ENCODE results near the gene GOLPH3L.
A peak's percentile ranks its signal among the peaks of the same experiment; 100 is the strongest.
"Not testable (repeated sequence)": the region's sequence is repeated elsewhere in the genome, so short reads cannot be mapped to it uniquely, and the experiment has no call there.

The GOLPH3L gene

DNA sequence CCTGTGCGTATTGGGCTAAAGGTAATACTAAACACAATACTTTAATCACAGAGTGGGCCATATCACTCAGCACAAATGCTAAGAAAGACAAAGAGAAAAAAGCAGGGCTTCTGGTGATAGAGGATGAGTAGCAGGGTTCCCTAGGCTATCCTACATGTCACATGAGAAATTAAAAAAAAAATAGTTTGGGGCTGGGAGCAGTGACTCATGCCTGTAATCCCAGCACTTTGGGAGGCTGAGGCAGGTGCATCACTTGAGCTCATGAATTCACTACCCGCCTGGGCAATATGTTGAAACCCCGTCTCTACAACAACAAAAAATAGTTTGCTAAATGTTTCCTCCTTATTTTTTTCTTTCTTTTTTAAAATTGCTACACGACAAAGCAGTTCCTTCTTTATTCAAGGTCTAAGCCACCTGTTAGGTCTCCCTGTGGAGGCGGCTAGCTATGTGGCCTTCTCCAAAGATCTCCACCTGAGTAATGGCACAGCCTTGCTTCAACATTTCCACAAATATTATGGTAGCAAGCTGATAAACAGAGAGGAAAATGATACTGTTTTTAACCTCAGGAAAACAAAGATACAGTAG is 69.0 kb downstream of the GOLPH3L start:
- H3K27me3 ChIP-seq (ENCODE audit: control insufficient read depth, insufficient read depth, low read length): no peaks in the 10 kb centered on the region
- H3K36me3 ChIP-seq (ENCODE audit: control insufficient read depth, low read depth, low read length): peaks cover 46% of the 10 kb centered on the region
- H3K4me1 ChIP-seq (ENCODE audit: control insufficient read depth, low read depth, low read length): peaks cover 14% of the 10 kb centered on the region
- no peaks in the 10 kb centered on the region for H3K9me3 ChIP-seq (ENCODE audit: control insufficient read depth, low read depth, low read length)
- H3K27ac ChIP-seq (ENCODE audit: low read length): peak overlapping the region; percentile 76
- peak overlapping the region; percentile 88 for H3K9ac ChIP-seq (ENCODE audit: low read length)
- H3K4me3 ChIP-seq (ENCODE audit: low read length): peak overlapping the region; percentile 79

DNA sequence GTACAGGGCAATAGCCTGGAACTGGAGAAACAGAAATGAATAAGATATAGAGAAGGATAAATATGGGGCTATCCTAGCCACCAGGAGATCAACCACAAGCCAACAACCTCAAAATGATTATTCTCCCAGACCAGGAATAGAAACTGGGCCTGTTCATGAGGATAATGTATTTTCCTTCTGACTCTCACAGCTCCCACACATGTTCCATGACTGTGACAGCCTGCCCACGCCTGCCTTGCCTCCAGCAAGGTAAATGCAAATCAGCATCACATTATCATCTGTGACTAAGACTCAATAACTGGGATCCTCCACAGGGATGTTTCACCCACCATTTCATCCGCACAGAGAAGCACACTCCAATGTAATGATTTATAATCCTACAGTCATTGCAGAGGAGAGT is 70.8 kb downstream of the GOLPH3L start:
- peaks cover 57% of the 10 kb centered on the region for H3K36me3 ChIP-seq (ENCODE audit: control insufficient read depth, low read depth, low read length)
- H3K4me3 ChIP-seq (ENCODE audit: low read length): no peak overlapping the region
- H3K9me3 ChIP-seq (ENCODE audit: control insufficient read depth, low read depth, low read length): no peaks in the 10 kb centered on the region
- H3K4me1 ChIP-seq (ENCODE audit: control insufficient read depth, low read depth, low read length): peaks cover 11% of the 10 kb centered on the region
- H3K27ac ChIP-seq (ENCODE audit: low read length): no peak overlapping the region
- H3K27me3 ChIP-seq (ENCODE audit: control insufficient read depth, insufficient read depth, low read length): no peaks in the 10 kb centered on the region
- no peak overlapping the region for H3K9ac ChIP-seq (ENCODE audit: low read length)

DNA sequence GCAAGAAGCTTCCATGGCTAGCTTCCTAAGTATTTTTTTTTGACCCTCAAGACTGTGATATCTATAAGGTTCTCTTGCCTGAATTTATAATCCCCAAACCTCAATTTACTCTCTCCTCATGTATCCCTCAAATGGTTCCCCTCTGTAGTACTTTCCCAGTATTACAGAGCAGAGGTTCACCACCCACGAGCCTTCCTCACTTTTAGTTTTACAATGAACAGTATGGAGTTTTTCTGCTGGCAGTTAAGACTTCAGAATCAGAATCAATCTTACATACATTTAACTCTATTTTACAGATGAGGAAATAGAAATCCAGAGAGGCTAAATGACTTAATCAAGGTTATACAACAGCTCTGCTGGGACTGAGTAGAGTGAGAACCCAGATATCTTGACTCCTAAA is 72.4 kb downstream of the GOLPH3L start:
- not testable (repeated sequence) for H3K27ac ChIP-seq (ENCODE audit: low read length); H3K4me3 ChIP-seq (ENCODE audit: low read length); H3K9ac ChIP-seq (ENCODE audit: low read length); H3K27me3 ChIP-seq (ENCODE audit: control insufficient read depth, insufficient read depth, low read length); H3K4me1 ChIP-seq (ENCODE audit: control insufficient read depth, low read depth, low read length); H3K9me3 ChIP-seq (ENCODE audit: control insufficient read depth, low read depth, low read length)
- peaks cover 73% of the 10 kb centered on the region for H3K36me3 ChIP-seq (ENCODE audit: control insufficient read depth, low read depth, low read length)

DNA sequence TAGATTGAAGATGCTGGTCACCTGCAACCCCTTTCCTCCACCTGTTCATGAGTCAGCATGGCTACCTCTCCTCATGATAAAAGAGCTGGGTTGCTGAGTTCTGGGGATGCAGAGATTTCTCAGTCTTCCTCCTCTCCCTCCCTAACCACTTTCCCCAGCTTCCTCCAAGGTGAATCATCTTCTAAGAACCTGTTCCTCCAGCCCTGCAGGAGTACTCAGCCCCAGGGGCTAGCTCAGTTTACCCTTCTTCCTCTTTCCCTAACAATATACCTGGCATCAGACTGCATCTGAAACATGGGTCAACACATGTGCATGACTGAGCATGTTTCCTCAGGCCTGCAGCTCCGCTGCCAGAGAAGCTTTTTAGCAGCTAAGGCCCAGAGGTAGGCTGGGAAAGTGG is 72.8 kb downstream of the GOLPH3L start:
- not testable (repeated sequence) for H3K4me1 ChIP-seq (ENCODE audit: control insufficient read depth, low read depth, low read length); H3K27me3 ChIP-seq (ENCODE audit: control insufficient read depth, insufficient read depth, low read length); H3K4me3 ChIP-seq (ENCODE audit: low read length); H3K9me3 ChIP-seq (ENCODE audit: control insufficient read depth, low read depth, low read length); H3K27ac ChIP-seq (ENCODE audit: low read length); H3K9ac ChIP-seq (ENCODE audit: low read length)
- peaks cover 77% of the 10 kb centered on the region for H3K36me3 ChIP-seq (ENCODE audit: control insufficient read depth, low read depth, low read length)

DNA sequence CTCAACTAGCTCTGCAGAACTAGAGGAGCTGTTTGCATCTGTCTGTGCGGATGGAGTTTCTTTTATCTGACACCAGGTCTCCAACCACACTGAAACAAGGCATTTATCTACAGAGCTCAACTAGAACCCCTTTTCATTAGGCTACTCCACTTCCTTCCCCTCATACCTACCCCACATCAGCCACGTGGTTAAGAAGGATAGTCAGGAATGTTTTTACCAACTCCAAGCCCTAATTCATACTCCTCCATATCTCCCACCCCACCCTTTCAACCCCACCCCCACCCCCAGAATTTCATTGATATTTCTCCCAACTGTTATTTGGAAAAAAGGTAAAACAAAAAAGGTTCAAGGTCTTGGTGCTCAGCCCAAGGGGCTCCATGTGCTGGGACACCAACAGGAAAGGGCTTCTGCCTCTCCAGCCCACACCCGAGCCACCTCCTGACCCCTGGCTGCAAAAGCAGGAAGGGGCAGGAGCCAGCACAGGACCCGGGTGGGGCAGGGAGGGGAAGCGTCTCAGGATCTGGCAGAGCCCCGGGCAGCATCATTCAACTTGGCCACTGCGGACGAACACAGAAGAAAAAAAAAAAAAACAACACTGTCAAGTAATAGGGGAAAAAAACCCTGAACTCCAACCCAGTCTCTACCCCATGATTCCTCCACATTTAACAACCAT is 74.5 kb downstream of the GOLPH3L start:
- no peaks in the 10 kb centered on the region for H3K27me3 ChIP-seq (ENCODE audit: control insufficient read depth, insufficient read depth, low read length)
- no peak overlapping the region for H3K4me3 ChIP-seq (ENCODE audit: low read length)
- H3K36me3 ChIP-seq (ENCODE audit: control insufficient read depth, low read depth, low read length): peaks cover 79% of the 10 kb centered on the region

DNA sequence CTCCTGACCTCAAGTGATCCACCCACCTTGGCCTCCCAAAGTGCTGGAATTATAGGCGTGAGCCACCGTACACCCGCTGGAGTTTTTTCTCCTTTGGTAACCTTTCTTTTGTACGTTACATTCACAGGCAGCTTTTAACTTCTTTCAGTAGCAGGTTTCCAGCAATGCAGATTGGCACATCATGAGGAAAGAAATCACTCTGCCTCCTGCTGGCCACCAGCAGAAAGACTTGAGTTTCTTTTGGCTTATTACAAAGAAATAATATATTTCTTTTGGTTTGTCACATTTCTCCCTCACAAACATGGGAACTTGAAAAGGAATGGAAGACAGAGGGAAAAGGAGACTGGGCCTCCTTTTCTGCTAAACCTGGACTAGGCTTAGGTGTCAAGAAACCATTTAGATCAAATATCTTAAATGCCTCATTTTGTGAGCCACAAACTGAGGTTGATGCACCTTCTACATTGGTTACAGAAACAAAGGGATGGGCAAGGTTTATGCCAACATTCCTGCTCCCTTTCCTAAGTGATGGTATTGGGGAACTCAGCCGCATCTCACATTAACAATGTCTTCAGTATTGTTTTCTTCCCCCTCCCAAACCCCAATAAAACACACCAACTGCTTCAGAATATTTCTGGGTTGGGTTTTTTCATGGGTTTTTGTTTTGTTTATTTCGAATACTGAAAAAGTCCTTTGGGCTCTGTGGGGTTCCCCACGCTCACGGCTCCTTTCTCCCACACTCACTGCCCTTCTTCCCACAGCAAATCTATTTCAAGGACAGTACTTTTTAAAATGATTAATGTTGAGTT is 75.3 kb downstream of the GOLPH3L start:
- Histone ChIP-seq H3K36me3 (ENCODE audit: control insufficient read depth, low read depth, low read length) (peaks cover 77% of the 10 kb centered on the region), H3K4me1 (ENCODE audit: control insufficient read depth, low read depth, low read length) (no peaks in the 10 kb centered on the region), H3K27ac (ENCODE audit: low read length) (no peak overlapping the region), H3K9me3 (ENCODE audit: control insufficient read depth, low read depth, low read length) (no peaks in the 10 kb centered on the region), H3K4me3 (ENCODE audit: low read length) (no peak overlapping the region), H3K27me3 (ENCODE audit: control insufficient read depth, insufficient read depth, low read length) (no peaks in the 10 kb centered on the region), H3K9ac (ENCODE audit: low read length) (no peak overlapping the region)

More for the DNA sequence above, 74.5 kb downstream of the GOLPH3L start:
- H3K9ac ChIP-seq (ENCODE audit: low read length): no peak overlapping the region
- H3K9me3 ChIP-seq (ENCODE audit: control insufficient read depth, low read depth, low read length): no peaks in the 10 kb centered on the region
- H3K4me1 ChIP-seq (ENCODE audit: control insufficient read depth, low read depth, low read length): no peaks in the 10 kb centered on the region
- H3K27ac ChIP-seq (ENCODE audit: low read length): no peak overlapping the region

DNA sequence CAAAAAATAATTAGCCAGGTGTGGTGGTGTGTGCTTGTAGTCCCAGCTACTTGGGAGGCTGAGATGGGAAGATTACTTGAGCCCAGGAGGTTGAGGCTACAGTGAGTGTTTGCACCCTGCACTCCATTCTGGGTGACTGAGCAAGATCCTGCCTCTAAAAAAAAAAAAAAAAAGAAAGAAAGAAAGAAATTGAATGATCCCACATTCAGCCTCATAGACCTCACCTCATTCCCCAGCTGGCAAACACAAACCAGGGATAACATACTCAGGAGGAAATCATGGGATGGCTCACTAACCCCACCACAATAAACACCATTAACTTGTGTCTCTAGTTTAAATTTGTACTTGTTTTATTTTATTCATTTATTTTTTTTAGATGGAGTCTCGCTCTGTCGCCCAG is 76.0 kb downstream of the GOLPH3L start:
- Histone ChIP-seq H3K27me3 (ENCODE audit: control insufficient read depth, insufficient read depth, low read length) (no peaks in the 10 kb centered on the region), H3K9me3 (ENCODE audit: control insufficient read depth, low read depth, low read length) (no peaks in the 10 kb centered on the region), H3K27ac (ENCODE audit: low read length) (no peak overlapping the region), H3K4me1 (ENCODE audit: control insufficient read depth, low read depth, low read length) (no peaks in the 10 kb centered on the region), H3K4me3 (ENCODE audit: low read length) (no peak overlapping the region), H3K9ac (ENCODE audit: low read length) (no peak overlapping the region), H3K36me3 (ENCODE audit: control insufficient read depth, low read depth, low read length) (peaks cover 70% of the 10 kb centered on the region)

DNA sequence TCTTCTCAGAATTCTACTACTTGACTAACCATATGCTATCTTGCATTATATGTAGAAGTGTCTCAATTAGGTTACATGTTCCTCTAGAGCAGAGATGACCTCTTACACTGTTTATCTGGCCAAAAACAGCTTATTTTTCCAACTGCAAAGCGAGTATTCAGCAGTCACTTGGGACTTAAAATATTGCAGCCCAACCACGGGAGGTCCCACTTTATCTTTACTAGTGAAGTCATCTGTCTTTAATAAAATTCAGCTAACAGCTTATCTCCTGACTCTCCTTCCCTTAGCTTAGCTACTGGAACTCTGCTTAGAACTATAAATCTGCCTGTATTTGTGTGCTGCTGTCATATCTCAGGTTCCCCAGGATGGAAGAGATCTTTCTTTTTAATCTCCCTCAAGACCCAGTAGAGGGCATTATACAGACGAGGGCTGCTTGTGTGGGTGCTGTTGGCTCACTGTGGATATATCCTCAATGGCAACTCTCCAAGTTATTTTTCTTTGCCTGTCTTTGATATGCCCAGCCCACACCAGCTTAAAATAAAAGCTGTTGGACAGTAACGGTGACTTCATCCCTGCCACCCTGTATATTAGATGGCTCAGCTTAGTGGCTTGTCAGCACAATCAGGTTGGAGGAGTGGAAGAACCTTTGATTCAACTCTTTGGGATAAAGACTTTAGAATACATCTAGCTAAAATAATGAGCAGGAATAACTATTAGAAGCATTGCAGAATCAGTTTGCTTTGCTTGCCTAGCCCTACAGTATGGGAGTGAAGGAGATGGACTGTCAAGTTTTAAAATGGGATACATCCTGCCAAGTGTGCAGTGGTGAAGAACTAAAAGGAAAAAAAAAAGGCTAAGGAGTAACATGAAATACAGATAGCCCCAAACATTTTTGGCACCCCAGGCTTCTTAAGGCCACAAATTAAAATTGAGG is 77.1 kb downstream of the GOLPH3L start:
- no peaks in the 10 kb centered on the region for H3K4me1 ChIP-seq (ENCODE audit: control insufficient read depth, low read depth, low read length)
- no peak overlapping the region for H3K9ac ChIP-seq (ENCODE audit: low read length)
- H3K4me3 ChIP-seq (ENCODE audit: low read length): no peak overlapping the region

DNA sequence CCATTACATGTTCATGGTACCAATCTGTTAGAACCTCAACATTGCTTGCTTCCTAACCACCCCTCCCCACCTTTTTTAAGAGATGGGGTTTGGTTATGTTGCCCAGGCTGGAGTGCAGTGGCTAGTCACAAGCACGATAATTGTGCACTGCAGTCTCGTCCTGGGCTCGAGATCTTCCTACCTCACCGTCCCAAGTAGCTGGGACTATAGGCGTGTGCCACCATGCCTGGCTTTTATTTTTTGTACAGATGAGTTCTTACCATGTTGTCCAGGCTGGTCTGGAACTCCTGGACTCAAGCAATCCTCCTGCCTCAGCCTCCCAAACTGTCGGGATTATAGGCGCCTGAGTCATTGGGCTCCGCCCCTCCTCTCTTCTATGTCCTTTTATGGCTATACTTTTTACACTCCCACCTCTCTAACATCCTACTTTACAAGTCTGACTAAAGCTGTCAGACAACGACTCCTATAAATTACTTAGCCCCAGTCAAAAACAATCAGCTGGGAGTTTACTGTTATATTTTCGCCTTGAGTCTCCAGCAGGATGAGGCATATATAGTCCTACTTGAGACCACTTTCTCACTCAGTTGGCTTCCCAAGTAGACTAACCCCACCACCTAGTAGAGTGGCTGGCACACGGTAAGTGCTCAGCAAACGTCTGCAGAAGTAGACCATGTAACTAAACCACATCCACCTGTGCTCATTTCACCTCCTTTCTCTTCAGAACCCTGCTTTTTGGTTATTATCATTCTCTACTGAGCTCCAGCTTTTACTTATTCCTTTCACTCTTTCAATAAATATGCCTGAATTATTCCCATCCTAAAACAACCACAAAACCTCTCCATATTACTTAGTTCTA is 81.4 kb downstream of the GOLPH3L start:
- no peaks in the 10 kb centered on the region for H3K27me3 ChIP-seq (ENCODE audit: control insufficient read depth, insufficient read depth, low read length)
- no peak overlapping the region for H3K4me3 ChIP-seq (ENCODE audit: low read length)
- peaks cover 6% of the 10 kb centered on the region for H3K4me1 ChIP-seq (ENCODE audit: control insufficient read depth, low read depth, low read length)
- peaks cover 25% of the 10 kb centered on the region for H3K36me3 ChIP-seq (ENCODE audit: control insufficient read depth, low read depth, low read length)
- H3K9ac ChIP-seq (ENCODE audit: low read length): no peak overlapping the region
- H3K27ac ChIP-seq (ENCODE audit: low read length): no peak overlapping the region
- H3K9me3 ChIP-seq (ENCODE audit: control insufficient read depth, low read depth, low read length): no peaks in the 10 kb centered on the region

More for the DNA sequence above, 77.1 kb downstream of the GOLPH3L start:
- Histone ChIP-seq H3K9me3 (ENCODE audit: control insufficient read depth, low read depth, low read length) (no peaks in the 10 kb centered on the region), H3K36me3 (ENCODE audit: control insufficient read depth, low read depth, low read length) (peaks cover 60% of the 10 kb centered on the region), H3K27me3 (ENCODE audit: control insufficient read depth, insufficient read depth, low read length) (no peaks in the 10 kb centered on the region), H3K27ac (ENCODE audit: low read length) (no peak overlapping the region)

DNA sequence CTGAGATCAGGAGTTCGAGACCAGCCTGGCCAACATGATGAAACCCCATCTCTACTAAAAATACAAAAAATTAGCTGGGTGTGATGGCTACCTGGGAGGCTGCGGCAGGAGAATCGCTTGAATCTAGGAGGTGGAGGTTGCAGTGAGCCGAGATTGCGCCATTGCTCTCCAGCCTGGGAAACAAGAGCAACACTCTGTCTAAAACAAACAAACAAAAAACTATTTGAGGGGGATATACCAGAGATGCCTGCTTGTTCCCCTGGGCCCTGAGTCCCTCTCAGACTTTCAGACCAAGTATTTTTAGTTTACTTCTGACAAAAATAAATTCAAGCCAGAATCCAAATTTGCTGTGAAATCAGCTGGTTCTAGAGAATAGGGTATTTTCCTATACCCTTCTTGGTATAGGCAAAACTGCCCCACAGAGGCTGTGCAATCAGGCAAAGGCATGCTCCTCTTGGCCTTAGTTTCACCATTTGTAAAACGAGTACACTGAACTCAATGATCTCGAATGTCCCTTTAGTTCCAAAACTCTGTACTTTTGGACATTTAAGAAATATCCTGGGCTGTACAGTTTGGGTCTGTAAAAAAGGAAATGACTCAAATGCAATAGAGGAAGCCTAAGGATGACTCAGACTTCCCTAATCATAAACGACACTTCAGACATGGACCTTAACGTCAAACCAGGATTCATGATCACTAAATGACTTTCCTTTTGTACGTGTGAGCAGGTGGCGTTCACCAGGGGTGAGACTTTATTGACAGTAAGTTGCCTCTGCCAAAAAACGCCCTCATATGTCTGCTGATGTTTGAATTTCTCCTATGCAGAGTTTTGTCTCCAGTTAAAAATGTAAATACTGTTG is 83.7 kb downstream of the GOLPH3L start:
- H3K4me3 ChIP-seq (ENCODE audit: low read length): no peak overlapping the region
- no peak overlapping the region for H3K27ac ChIP-seq (ENCODE audit: low read length)
- H3K27me3 ChIP-seq (ENCODE audit: control insufficient read depth, insufficient read depth, low read length): no peaks in the 10 kb centered on the region
- H3K4me1 ChIP-seq (ENCODE audit: control insufficient read depth, low read depth, low read length): peaks cover 10% of the 10 kb centered on the region
- H3K36me3 ChIP-seq (ENCODE audit: control insufficient read depth, low read depth, low read length): peaks cover 8% of the 10 kb centered on the region
- no peaks in the 10 kb centered on the region for H3K9me3 ChIP-seq (ENCODE audit: control insufficient read depth, low read depth, low read length)
- H3K9ac ChIP-seq (ENCODE audit: low read length): no peak overlapping the region
